NCI-H2171 treated with DMSO at 0.1 percent for 48 hours (cell line): ENCODE measurements around the gene ADAM23.

Source experiments
- DNase-seq: peaks from one replicate; lab custom pipeline; 2025; lab: John Stamatoyannopoulos, UW

Gene ADAM23

GRCh38 chr2:206511283-206511682 is 68.0 kb downstream of the ADAM23 start:
- DNase-seq = no peak

GRCh38 chr2:206512999-206513398 is 69.7 kb downstream of the ADAM23 start:
- no peak for DNase-seq

- DNase-seq = no peak
These were observed 72.2 kb downstream of the ADAM23 start for GRCh38 chr2:206515580-206515979.

GRCh38 chr2:206518997-206519396 is 75.7 kb downstream of the ADAM23 start:
- DNase-seq = no peak

- DNase-seq = no peak
These were observed 77.1 kb downstream of the ADAM23 start for GRCh38 chr2:206520450-206520849.

- peak; percentile 11 for DNase-seq
These were observed 77.8 kb downstream of the ADAM23 start for GRCh38 chr2:206521115-206521514.

- DNase-seq = no peak
These were observed 78.3 kb downstream of the ADAM23 start for GRCh38 chr2:206521612-206522011.

- peak; percentile 17 for DNase-seq
These were observed 83.1 kb downstream of the ADAM23 start for GRCh38 chr2:206526416-206526815.

GRCh38 chr2:206527153-206527552 is 83.8 kb downstream of the ADAM23 start:
- no peak for DNase-seq

GRCh38 chr2:206530727-206531126 is 87.4 kb downstream of the ADAM23 start:
- no peak for DNase-seq

- DNase-seq = peak; percentile 74
These were observed 88.7 kb downstream of the ADAM23 start for GRCh38 chr2:206531996-206532543.

- no peak for DNase-seq
These were observed 90.6 kb downstream of the ADAM23 start for GRCh38 chr2:206533977-206534376.

GRCh38 chr2:206535260-206535986 is 92.1 kb downstream of the ADAM23 start:
- DNase-seq = no peak

- DNase-seq = no peak
These were observed 97.4 kb downstream of the ADAM23 start for GRCh38 chr2:206540757-206541156.

- DNase-seq = no peak
These were observed 99.7 kb downstream of the ADAM23 start for GRCh38 chr2:206543073-206543472.

GRCh38 chr2:206548383-206548782 is 105.1 kb downstream of the ADAM23 start:
- DNase-seq = no peak

GRCh38 chr2:206555721-206556120 is 112.4 kb downstream of the ADAM23 start:
- DNase-seq = no peak

- DNase-seq = peak; percentile 33
These were observed 113.1 kb downstream of the ADAM23 start for GRCh38 chr2:206556357-206556949.

- no peak for DNase-seq
These were observed 114.0 kb downstream of the ADAM23 start for GRCh38 chr2:206557321-206557720.

GRCh38 chr2:206558492-206558891 is 115.2 kb downstream of the ADAM23 start:
- DNase-seq = no peak

- DNase-seq = no peak
These were observed 118.6 kb downstream of the ADAM23 start for GRCh38 chr2:206561962-206562361.

GRCh38 chr2:206562375-206562774 is 119.0 kb downstream of the ADAM23 start:
- no peak for DNase-seq

GRCh38 chr2:206563374-206563773 is 120.0 kb downstream of the ADAM23 start:
- no peak for DNase-seq

- no peak for DNase-seq
These were observed 122.3 kb downstream of the ADAM23 start for GRCh38 chr2:206565666-206566065.
